Fibroblast of villous mesenchyme (primary cell): ENCODE measurements around the gene AGA. TPM values are rescaled to one million over a fixed set of nuclear protein-coding genes. Genes with fewer than 3 reads are reported as not detected.

Source experiments
- DNase-seq: peaks from one replicate; pipeline ENCODE4 v3.0.0-alpha.2; 2010; ENCODE audit warnings: low read depth
- H3K4me3 ChIP-seq: 2 replicates; pipeline ENCODE4 v1.5.1; 2011; ENCODE audit warnings: low read depth, mild to moderate bottlenecking, low read length
- CTCF ChIP-seq: IDR thresholded peaks from 2 replicates; pipeline ENCODE4 v1.5.1; 2012; ENCODE audit warnings: low read depth, mild to moderate bottlenecking, low read length; ENCODE audit not compliant: insufficient read depth
- total RNA-seq: library from RNA; depleted of rRNA; stranded (reverse); fragments of >200 nt; gene quantifications from 2 replicates; pipeline ENCODE4 v1.2.3, GENCODE V29; 2012

The AGA gene
- total RNA-seq, 1 donor: 26.3 TPM

DNA sequence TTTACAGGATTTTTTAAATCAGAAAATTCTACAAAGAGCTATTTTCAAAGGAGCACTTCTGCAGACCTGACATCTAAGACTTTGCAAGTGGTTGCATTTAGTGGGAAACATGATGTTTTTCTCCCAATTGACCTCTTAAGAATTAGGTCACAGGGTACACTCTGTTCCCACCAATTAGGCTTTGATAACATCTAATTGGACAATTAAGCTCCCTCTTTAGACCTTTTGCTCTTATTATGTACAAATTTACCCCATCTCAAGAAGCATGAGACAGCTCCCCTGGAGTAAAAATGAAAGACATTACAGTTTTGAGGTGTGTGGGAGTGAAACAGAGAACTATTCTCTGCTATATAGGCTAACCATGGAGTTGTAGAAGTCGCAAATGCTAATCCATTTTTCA is 31.8 kb upstream of the AGA start:
- TF ChIP-seq CTCF: no peak

DNA sequence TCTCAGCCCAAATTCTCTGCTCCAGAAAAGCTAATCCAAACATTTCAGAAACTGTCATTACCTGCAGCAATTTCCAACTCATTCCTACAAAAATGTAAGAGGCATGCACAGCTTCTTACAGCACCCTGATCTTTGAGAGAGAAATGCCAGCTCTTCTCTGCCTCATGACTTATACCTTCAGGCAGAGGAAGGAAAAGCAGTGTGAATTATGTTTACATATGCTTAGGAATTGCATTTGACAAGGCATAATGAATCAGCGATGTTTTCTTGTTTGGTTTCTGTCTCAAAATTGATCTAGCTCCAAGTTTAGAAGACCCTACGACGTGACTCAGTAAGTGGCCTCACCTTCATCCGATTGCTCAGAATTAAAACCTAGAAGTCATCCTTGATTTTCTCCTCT is 21.8 kb upstream of the AGA start:
- no peak for TF ChIP-seq CTCF
- no peak for DNase-seq
- no peak overlapping the region for H3K4me3 ChIP-seq

More for the DNA sequence above, 31.8 kb upstream of the AGA start:
- DNase-seq: no peak
- no peak overlapping the region for H3K4me3 ChIP-seq

GRCh38 chr4:177461606-177462005 is 19.4 kb upstream of the AGA start:
- H3K4me3 ChIP-seq: no peak overlapping the region
- DNase-seq: no peak
- TF ChIP-seq CTCF: no peak

- TF ChIP-seq CTCF: no peak
- no peak overlapping the region for H3K4me3 ChIP-seq
- DNase-seq: no peak
Measured at GRCh38 chr4:177460460-177460859, 18.2 kb upstream of the AGA start.

- no peak for TF ChIP-seq CTCF
- H3K4me3 ChIP-seq: no peak overlapping the region
- peak; percentile 91 for DNase-seq
Measured at GRCh38 chr4:177455561-177455970, 13.3 kb upstream of the AGA start.

DNA sequence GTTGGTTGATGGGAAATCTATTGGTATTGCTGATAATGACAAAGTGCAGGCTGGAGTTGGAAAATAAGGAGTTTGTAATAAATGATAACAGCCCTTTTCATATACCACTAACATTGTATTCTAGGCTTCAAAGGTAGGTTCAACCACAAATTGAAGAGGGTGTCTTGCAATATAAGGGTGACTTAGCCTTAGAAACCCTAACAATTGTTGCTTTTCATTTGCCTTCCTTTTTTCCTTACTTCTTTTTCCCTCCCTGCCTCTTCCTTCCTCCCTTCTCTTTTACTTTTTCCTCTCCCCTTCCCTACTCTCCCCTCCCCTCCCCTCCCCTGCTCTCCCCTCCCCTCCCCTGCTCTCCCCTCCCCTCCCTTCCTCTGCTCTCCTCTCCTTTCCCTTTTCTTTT is 10.9 kb upstream of the AGA start:
- no peak for TF ChIP-seq CTCF
- no peak for DNase-seq

DNA sequence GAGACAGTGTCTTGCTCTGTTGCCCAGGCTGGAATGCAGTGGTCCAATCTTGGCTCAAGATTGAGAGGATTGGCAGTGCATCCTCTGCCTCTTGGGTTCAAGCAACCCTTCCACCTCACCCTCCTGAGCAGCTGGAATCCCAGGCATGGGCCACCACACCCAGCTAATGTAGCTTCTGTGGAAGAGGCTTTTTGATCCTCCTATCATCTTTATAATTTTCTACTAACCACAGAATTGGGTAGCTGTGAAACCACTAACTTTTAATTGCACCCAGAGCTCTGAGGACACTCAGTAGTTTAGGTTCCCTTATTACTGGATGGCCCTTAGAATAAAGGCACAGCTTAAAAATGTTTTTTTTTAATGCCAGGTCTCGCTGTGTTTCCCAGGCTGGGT is 8.9 kb upstream of the AGA start:
- TF ChIP-seq CTCF: no peak
- no peak for DNase-seq
- H3K4me3 ChIP-seq: no peak overlapping the region

More for the DNA sequence above, 10.9 kb upstream of the AGA start:
- H3K4me3 ChIP-seq: no peak overlapping the region
